ENCODE measurements around the gene CCDC146.
A peak's percentile ranks its signal among the peaks of the same experiment; 100 is the strongest.
"Not testable (repeated sequence)": the region's sequence is repeated elsewhere in the genome, so short reads cannot be mapped to it uniquely, and the experiment has no call there.

CCDC146 gene, protein sequence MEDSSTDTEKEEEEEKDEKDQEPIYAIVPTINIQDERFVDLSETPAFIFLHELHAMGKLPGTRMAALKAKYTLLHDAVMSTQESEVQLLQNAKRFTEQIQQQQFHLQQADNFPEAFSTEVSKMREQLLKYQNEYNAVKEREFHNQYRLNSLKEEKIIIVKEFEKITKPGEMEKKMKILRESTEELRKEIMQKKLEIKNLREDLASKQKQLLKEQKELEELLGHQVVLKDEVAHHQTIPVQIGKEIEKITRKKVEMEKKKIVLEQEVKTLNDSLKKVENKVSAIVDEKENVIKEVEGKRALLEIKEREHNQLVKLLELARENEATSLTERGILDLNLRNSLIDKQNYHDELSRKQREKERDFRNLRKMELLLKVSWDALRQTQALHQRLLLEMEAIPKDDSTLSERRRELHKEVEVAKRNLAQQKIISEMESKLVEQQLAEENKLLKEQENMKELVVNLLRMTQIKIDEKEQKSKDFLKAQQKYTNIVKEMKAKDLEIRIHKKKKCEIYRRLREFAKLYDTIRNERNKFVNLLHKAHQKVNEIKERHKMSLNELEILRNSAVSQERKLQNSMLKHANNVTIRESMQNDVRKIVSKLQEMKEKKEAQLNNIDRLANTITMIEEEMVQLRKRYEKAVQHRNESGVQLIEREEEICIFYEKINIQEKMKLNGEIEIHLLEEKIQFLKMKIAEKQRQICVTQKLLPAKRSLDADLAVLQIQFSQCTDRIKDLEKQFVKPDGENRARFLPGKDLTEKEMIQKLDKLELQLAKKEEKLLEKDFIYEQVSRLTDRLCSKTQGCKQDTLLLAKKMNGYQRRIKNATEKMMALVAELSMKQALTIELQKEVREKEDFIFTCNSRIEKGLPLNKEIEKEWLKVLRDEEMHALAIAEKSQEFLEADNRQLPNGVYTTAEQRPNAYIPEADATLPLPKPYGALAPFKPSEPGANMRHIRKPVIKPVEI

DNA sequence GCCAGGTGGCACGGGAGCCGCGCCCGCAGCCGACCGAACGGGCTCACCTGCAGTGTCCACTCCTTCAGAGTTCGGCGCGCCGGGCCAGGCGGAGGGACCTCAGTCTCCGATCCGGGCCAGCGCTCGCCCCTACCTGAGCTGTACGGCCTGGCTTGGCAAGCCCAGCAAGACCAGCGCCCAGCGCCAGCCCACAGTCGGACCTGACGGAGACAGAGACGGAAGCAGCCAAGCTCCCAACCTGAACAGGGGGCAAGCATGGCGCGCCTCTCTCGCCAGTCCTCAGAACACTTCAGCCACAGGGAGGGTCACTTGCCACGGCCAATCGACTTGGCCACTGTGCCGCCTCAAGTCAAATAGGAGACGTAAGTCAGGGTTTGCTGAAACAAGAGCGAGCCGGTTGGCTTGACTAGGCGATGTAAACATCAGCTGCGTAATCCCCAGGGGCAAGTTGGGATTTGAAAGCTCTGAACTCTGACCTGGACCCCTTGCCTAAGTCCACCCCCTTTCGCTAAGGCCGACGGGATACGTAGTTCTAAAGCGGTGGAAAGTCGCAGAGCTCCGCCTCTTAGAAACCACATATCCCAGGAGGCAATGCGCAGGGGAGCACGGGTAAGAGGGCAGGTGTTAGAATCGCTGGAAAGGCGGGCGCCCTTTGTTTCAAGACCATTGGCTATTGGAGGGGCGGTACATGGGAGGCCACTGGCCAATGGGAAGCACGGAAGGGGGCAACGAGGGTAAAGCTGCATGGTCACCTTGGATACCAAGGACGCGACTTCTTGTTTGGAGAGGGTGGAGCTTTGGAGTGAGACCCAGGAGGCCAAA is at the start of gene CCDC146:
Gene CCDC146, plus strand, starts transcription at position 756 of the 822 bp plus-strand sequence. CDS start 45,054 bp downstream, outside the sequence.
- peak; percentile 94 to 100 (median 99) for DNase-seq

DNA sequence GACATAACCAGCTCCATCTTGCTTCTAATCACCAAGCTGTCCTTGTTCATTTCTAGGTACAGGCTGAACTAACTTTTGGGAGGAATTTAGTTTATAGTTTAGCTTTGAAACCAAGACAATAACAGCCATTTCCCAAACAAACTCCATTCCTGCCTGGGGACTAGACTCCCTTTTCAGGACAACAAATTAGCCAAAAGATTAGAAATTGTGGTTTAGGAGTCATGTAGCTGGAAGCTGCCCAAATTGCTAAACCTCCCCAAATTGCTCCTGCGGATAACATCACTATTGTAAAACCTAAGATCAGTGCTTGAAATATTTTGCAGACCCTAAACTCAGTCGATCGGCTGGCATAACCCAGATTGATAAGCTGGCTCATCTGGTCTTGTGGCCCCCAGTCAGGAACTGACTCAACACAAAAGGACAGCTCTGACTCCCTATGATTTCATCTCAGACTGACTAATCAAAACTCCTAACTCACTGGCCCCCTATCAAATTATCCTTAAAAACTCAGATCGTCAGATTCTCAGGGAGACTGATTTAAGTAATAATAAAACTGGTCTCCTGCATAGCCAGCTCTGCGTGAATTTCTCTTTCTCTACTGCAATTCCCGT is 47.5 kb upstream of the CCDC146 start:
- DNase-seq: not testable (repeated sequence)

DNA sequence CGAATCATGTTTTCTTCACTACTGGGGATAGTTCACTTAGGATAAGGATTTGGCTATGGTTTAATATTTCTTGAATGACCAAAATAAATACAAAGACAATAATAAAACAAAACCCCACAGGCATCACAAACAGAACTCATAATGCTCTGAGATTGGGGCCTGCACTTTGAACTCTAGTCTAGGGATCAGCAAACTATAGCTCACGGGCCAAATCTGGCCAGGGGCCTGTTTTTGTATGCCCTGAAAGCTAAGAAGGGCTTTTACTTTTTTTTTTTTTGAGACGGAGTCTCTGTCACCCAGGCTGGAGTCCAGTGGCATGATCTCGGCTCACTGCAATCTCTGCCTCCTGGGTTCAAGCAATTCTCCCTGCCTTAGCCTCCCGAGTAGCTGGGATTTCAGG is 45.4 kb upstream of the CCDC146 start:
- not testable (repeated sequence) for DNase-seq

DNA sequence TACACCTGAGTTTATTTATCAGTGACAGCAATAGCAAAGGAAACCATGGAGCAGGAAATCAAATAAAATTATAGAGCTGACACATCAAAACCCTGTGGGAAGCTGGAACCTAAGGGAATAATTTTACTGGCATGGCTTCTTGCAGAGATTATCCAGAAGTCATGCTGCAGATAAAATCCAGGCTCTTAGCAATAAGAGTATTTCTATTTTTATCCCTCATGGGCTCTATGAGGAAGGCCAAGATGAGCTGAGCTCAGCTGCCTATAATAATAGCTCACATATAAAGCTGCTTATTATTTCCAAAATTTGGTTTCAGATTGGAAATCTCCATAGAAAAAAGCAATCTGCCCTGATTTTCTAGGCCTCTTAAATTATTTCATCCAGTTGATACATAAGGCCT is 43.3 kb upstream of the CCDC146 start:
- DNase-seq: not testable (repeated sequence)

DNA sequence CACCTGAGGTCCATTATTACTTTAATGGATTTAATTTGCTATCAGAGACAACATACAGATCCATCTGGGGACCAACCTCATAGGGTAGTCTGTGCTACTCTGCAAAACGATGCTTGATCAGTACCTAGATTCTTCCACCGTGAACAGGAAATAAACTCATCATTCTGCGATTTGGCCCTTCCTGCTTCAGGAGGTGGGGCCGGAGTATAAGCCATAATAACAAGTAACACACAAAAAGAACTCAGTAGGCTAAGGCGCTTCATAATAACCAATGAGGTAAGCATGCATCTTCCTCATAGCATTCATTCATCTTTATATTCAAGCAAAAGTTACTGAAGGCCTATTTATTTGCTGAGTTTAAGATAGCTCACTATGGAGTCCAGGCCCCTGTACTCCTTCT is 42.8 kb upstream of the CCDC146 start:
- DNase-seq: not testable (repeated sequence)

DNA sequence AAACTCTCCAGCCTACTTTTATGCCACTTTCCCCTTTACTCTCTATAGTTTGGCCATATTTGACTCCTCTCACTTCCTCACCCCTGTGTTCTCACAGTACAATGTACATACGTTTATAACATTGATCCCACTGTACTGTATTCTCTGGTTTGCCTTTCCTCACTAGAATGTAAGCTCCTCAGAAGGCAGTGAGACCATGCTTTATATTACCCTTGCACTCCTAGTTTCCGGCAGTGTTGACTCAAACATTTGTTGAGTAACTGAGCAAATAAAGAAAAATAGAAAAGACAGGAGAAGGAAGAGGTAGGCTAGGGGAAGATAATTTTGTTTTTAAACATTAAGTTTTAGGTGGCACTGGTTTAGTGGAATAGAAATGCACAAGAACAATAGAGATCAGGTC is 42.2 kb upstream of the CCDC146 start:
- DNase-seq: not testable (repeated sequence)

DNA sequence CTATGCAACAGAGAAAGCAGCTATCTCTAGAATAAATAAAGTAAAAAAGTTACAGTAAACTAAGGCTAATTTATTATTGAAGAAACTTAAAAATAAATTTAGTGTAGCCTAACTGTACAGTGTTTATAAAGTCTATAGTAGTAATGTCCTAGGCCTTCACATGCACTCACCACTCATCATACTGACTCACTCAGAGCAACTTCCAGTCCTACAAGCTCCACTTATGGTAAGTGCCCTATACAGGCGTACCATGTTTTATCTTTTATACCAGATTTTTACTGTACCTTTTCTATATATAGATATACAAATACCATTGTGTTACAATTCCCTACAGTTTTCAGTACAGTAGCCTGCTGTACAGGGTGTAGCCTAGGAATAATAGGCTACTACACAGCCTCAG is 40.2 kb upstream of the CCDC146 start:
- not testable (repeated sequence) for DNase-seq

DNA sequence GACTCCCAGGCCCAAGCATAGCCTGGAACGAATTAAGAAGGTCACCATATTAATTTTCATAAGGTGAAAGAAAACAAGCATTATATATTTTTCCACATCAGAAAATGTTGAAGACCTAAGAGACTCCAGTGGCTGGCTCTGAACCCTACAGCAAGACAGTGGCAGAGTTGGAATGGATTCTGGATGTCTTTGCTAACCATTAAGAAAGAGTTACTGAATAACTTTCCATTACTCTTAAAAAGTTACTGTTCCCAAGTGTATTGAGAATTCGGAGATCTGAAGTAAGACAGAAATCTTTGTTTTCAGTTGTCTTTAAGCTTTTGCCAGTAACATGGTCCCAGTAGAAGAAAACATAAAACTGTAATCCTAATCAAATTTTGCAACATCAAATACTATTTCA is 30.1 kb upstream of the CCDC146 start:
- not testable (repeated sequence) for DNase-seq

DNA sequence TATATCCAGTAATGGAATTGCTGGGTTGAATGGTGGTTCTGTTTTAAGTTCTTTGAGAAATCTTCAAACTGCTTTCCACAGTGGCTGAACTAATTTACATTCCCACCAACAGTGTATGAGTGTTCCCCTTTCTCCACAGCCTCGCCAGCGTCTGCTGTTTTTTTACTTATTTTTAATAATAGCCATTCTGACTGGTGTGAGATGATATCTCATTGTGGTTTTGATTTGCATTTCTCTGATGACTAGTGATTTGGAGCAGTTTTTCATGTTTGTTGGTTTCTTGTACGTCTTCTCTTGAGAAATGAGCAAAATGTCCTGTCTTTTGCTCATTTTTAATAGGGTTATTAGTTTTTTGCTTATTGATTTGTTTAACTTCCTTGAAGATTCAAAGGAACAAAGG is 21.9 kb upstream of the CCDC146 start:
- not testable (repeated sequence) for DNase-seq

DNA sequence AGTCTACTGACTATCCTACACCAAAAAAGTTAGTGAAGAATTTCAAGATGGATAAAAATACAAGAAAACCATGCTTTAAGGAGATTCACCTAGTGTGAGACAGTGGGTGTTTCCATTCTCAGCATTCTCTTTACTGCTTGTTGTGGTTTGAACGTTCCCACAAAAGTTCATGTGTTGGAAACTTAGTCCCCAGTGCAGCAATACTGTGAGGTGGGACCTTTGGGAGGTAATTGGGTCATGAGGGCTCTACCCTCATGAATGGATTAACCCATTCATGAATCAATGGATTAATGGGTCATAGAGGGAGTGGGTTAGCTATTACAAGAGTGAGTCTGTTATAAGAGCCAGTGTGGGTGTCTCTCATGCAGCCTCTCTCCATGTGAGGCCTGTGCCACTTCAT is 21.2 kb upstream of the CCDC146 start:
- not testable (repeated sequence) for DNase-seq

DNA sequence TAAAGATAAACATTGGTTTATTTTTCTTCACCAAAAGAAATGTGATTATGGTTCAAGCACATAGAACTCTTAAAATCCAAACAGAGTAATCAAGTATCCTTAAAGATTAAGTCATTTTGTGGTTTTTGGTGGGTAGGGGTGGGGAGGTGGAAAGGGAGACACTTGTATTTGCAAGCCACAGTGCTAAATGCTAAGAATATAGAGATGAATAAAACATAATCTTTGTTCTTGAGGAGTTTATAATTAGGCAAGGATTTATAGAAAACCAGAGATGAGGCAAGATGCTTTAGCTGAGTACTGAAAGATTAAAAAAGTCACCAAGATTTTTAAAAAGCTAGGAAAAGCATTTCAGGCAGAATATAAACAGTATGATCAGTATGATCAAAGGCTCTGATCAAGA is 19.7 kb upstream of the CCDC146 start:
- not testable (repeated sequence) for DNase-seq

DNA sequence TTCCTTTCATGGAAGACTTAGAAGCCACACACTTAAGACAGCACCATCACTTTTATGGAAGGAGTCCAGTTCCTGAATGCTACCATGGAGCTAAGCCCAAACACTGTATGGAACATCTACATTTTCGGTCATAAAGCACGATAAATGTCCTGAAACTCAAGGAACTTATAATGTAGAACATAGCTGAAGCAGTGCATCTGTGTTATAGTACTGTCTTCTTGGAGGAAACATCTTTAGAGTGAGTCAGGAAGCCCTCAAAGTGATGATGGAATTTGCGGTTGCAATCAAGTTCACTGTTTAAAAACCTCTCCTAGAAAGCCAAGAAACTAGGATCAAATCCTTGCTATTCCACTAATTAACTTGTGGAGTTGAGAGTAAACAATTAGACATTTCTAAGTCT is 16.5 kb upstream of the CCDC146 start:
- not testable (repeated sequence) for DNase-seq

DNA sequence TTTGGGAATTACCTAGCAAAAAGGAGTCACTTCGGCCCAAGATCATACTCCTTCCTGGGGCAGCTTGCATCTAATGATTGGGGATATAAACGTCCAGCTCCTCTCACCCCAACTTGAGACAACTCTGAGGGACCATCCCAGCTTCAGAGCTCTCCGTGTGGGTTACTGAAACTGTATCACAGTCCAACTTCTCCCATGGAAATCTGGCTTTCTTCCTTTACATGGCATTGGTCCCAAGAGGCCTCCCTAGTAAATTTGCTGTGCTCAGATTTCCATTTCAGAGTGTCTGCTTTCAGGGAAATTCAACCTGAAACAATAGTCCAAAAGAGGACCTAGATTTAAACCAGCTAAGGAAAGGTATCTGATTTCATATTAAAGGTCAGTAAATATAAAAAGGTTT is 14.8 kb upstream of the CCDC146 start:
- not testable (repeated sequence) for DNase-seq

DNA sequence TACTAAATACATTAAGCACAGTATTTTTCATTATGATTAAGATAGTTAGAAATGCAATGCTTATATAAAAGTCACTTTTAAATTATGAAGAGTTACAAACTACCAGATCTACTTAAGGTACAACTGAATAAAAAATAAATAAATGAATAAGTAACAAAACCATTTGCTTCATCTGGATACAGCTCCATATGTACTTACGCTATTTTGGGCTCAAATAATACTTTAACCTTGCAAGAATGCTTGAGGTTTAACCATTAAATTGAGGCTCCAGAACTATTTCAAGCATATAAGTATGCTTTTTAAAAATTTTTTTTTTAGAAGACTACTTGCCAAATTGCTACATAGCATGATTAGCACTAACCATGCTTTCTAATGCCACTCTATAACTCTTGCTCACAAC is 14.1 kb upstream of the CCDC146 start:
- DNase-seq: not testable (repeated sequence)

DNA sequence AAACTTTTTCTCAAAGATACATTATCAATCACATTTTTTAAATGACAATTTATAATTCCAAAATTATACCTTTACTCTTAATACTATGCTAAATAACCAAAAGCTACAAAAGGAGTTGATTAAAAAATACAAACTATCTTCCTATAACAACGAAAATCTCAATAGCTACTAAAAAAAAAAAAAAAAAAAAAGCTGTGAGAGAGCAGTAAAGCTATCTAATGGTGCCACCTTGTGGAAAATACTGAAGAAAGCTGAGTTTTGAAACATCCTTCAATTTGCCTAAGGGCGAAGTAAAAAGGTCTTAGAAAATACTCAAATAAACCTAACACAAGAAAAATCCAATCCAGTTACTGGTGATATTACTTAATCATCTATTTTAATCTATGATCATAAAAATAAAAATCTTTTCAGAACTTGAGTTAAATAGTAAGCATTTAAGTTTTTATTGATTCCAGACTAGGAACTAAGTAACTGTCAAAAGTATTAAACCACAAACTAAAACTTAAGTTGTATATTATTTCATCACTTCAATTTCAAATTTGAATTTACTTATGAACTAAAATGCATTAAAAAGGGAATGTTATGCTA is 9.6 kb upstream of the CCDC146 start:
- DNase-seq: peak in 1 of 3 experiments; percentile 62

DNA sequence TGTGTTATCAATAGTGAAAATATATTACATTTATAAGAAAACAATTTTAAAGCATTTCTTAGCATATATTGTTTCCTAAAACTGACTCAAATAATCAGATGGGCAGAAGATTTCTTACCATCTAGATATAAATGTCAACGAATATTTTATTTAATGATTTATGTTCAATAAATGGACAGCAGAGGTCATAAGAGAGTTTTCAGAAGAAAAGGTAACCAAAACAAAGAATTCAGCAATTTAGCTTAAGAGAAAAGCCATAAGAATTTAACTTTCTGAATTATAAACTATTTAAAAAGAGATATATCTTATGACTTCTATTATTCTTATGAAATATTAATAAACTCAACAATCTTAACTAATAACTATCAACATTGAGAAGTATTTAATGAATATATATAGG is 3.1 kb downstream of the CCDC146 start:
- peak in 1 of 3 experiments; percentile 15 for DNase-seq

DNA sequence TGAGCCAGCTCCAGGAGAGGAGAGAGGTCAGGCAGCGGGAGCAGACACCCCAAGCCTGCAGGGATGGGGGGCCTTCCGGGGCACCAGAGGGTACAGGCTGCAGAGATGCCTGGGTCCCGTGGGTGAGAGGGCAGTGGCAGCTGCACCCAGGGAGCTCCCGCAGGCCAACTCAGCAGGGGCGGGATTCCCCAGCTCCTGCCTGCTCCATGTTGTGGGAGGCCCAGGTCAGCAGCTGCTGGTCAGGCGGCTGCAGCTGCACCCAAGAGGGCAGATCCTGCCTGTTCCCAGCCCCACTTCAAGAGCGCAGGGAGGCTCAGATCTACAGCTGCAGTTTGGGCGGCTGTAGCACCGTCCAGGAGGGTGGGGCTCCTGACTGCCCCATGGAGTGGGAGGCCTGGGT is 4.6 kb downstream of the CCDC146 start:
- DNase-seq: peak in 1 of 3 experiments; percentile 19

DNA sequence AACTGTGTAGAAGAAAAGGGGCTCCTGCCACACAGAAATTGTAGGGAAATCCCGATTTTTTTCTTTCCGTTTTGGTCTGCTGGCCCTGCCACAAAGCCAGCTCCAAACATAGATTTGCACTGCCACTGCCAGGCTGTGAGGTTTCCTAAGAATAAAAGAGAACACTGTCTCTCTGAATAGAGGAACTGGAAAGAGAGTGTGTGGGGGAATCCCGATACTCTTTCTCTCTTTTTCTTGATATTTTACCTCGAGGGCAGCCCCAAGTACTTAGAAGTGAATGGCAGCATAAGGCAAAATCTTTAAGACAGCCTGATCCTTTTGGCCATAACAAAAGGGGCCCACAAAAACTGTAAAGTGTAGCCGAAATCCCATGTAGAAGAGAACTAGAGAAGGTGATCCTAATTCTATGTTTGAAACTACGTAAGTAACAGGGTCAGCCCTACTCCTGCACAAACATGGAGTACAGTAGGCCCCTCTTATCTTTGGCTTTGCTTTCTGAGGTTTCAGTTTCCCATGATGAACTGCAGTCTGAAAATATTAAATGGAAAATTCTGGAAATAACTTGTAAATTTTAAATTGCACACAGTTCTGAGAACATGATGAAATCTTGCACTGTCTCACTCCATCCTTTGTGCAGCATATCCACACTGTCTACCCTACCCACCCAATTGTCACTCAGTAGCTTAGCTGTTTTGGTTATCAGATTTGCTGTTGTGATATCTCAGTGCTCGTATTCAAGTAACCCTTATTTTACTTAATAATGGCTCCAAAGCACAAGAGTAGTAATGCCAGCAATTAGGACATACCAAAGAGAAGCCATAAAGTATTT is 6.4 kb downstream of the CCDC146 start:
- not testable (repeated sequence) for DNase-seq

DNA sequence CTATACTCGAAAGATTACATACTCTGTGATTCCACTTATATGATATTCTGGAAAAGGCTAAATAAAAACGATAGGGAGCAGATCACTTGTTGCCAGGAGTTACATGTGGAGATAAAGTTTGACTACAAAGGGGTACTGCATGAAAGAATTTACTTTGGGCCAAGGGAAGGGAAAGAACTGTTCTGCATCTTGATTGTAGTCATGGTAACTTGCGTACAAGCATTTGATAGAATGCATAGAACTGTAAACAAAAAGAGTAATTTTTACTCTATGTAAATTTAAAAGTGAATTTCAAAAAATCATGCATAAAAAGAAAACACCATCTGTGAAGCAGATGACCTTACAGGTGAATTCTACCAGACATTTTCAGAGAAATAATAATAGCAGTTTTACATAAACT is 9.4 kb downstream of the CCDC146 start:
- not testable (repeated sequence) for DNase-seq

DNA sequence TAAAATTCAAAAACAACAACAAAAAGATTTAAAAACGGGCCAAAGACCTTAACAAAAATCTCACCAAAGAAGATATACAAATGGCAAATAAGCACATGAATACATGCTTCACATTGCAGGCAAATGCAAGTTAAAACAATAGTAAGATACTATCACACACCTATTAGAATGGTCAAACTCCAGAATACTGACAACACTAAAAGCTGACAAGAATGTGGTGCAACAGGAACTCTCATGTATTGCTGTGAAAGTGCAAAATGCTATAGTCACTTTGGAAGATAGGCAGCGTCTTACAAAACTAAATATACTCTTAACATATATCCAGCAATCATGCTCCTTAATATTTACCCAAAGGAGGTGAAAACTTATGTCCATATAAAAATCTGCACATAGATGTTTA is 16.3 kb downstream of the CCDC146 start:
- not testable (repeated sequence) for DNase-seq

DNA sequence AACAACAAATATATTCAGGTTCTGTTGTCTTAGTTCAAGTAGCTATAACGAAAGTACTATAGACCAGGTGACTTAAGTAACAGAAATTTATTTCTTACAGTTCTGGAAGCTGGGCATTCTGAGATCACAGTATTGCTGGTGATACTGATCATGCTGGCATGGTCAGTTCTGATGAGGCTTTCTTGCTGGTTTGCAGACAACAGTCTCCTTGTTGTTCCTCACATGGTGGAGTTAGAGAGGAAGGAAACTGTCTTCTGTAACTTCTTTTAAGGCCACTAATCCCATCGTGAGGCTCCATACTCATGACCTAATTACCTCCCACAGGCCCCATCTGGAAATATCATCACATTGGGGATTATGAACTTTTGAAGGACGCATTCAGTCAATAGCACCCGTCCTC is 17.9 kb downstream of the CCDC146 start:
- DNase-seq: not testable (repeated sequence)

Measured in NCI-H1417 (cell line).